Astrocyte (in vitro differentiated cells and primary cell): ENCODE data around the gene SPPL2B.

Source experiments
- EZH2 ChIP-seq: IDR thresholded peaks from 2 replicates; pipeline ENCODE4 v1.6.1; 2012; ENCODE audit warnings: mild to moderate bottlenecking, low read length, inconsistent platforms; ENCODE audit not compliant: insufficient read depth
- TF ChIP-seq, protein P1 (sequence below): IDR thresholded peaks from 2 replicates; pipeline ENCODE4 v1.5.1; 2011; ENCODE audit warnings: low read depth, mild to moderate bottlenecking, inconsistent platforms, low read length, moderate library complexity; ENCODE audit not compliant: insufficient read depth

GRCh38 chr19:2355168-2356035 is 26.9 kb downstream of the SPPL2B start:
- TF ChIP-seq, protein P1, sequence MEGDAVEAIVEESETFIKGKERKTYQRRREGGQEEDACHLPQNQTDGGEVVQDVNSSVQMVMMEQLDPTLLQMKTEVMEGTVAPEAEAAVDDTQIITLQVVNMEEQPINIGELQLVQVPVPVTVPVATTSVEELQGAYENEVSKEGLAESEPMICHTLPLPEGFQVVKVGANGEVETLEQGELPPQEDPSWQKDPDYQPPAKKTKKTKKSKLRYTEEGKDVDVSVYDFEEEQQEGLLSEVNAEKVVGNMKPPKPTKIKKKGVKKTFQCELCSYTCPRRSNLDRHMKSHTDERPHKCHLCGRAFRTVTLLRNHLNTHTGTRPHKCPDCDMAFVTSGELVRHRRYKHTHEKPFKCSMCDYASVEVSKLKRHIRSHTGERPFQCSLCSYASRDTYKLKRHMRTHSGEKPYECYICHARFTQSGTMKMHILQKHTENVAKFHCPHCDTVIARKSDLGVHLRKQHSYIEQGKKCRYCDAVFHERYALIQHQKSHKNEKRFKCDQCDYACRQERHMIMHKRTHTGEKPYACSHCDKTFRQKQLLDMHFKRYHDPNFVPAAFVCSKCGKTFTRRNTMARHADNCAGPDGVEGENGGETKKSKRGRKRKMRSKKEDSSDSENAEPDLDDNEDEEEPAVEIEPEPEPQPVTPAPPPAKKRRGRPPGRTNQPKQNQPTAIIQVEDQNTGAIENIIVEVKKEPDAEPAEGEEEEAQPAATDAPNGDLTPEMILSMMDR = no peak
- TF ChIP-seq EZH2 = no peak
